ENCODE results near the gene SLC6A16. TPM values are rescaled to one million over a fixed set of nuclear protein-coding genes. Genes with fewer than 3 reads are reported as not detected.

SLC6A16 gene
- total RNA-seq, 1 experiment from 2014 or later, result 3.7 TPM

DNA sequence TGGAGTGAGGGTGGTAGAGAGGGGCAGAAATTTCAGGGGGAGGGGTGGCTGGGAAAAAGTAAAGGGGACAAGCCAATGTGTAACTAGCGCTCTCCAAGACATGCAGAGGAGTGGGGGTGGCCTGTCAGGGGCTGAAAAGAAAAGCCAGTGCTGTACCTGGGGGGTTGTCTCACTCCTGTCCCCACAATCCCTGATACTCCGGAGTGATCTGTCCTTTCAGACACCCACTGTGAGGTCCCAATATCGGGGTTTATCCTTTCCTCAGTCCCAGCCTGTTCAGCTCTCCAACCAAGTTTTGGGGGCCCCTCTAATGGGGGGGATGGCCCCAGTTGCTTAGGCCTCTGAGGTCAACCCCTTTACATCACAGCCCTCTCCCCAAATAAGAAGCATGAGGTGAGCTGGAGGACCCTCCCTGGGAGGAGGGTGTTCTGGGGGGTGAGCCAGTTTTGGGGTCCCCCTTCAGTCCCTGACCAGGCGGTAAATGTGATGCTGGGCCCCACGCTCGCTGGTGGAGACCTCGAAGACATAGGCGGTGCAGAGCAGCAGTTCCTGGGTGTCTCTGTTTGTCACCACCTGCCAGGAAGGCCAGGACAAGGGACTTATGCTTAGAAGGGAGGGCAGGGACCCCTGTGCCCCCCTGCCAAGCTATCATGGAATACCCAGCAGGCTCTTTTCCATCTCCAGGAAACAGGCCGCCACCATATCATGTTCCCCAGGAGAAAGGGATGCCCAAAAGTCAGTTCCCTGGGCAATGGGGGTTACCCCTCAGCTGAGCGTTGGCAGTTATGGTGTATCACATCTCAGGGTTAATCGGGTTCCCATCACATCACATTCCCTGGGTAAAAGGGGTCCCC lies 16.1 kb upstream of the SLC6A16 start:
- no peaks in the 10 kb centered on the region for H3K9me3 ChIP-seq (ENCODE audit: low read depth, low read length, poor library complexity, severe bottlenecking)
- intact Hi-C loops (cut with micrococcal nuclease; ENCODE audit: unreplicated experiment), result no loop called here
- peaks cover 29% of the 10 kb centered on the region for H3K4me1 ChIP-seq (ENCODE audit: insufficient read depth, low read length, poor library complexity, severe bottlenecking)
- CTCF ChIA-PET, result no interaction called here
- no peak overlapping the region for H3K4me3 ChIP-seq (ENCODE audit: low read depth, low read length, poor library complexity, severe bottlenecking)
- H3K27me3 ChIP-seq (replicated peaks; ENCODE audit: insufficient read depth, low read depth, low read length, poor library complexity), result no peaks in the 10 kb centered on the region
- peaks cover 46% of the 10 kb centered on the region for H3K36me3 ChIP-seq (ENCODE audit: insufficient read depth, low read length, poor library complexity, severe bottlenecking)
- BruUV-seq (replicated peaks), result TSS peak; percentile 64
- peak overlapping the region; percentile 83 for H3K27ac ChIP-seq (ENCODE audit: low read depth, low read length, poor library complexity, severe bottlenecking)
- POLR2A ChIA-PET (ENCODE audit: low non-redundant PET), result no interaction called here
- no peak for DNase-seq (ENCODE audit: low spot score)
- TF ChIP-seq, protein P1, sequence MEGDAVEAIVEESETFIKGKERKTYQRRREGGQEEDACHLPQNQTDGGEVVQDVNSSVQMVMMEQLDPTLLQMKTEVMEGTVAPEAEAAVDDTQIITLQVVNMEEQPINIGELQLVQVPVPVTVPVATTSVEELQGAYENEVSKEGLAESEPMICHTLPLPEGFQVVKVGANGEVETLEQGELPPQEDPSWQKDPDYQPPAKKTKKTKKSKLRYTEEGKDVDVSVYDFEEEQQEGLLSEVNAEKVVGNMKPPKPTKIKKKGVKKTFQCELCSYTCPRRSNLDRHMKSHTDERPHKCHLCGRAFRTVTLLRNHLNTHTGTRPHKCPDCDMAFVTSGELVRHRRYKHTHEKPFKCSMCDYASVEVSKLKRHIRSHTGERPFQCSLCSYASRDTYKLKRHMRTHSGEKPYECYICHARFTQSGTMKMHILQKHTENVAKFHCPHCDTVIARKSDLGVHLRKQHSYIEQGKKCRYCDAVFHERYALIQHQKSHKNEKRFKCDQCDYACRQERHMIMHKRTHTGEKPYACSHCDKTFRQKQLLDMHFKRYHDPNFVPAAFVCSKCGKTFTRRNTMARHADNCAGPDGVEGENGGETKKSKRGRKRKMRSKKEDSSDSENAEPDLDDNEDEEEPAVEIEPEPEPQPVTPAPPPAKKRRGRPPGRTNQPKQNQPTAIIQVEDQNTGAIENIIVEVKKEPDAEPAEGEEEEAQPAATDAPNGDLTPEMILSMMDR (conservative IDR thresholded peaks at IDR 0.05; ENCODE audit: low read depth, low read length), result no peak
- TF ChIP-seq EZH2 (IDR thresholded peaks at IDR 0.05; ENCODE audit: borderline replicate concordance, low read depth, low read length, poor library complexity, severe bottlenecking), result no peak

DNA sequence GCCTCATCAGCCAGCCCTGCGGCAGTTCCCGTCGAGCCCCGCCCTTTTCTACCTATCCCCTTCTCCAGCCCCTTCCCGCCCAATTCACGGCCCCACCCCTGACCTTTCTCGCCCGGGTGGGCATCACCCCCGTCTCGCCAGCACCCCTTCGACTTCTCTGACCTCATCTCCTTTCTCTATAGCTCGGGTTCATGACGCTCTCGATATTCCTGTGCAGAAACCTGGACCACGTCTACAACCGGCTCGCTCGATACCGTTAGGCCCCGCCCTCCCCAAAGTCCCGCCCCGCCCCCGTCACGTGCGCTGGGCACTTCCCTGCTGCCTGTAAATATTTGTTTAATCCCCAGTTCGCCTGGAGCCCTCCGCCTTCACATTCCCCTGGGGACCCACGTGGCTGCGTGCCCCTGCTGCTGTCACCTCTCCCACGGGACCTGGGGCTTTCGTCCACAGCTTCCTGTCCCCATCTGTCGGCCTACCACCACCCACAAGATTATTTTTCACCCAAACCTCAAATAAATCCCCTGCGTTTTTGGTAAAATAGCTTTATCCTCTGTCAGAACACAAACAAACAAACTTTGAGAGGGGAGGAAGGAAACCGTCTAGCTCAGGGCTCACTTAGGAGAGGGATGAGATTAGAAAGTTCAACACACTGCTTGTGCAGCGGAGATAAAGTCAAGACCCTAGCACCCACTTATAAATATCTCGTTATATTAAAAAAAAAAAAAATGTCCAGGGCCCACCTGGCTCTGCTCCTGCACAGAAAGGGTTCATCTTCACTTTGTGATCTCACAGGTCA lies 15.3 kb upstream of the SLC6A16 start:
- peaks cover 40% of the 10 kb centered on the region for H3K36me3 ChIP-seq (ENCODE audit: insufficient read depth, low read length, poor library complexity, severe bottlenecking)
- no peaks in the 10 kb centered on the region for H3K9me3 ChIP-seq (ENCODE audit: low read depth, low read length, poor library complexity, severe bottlenecking)
- H3K4me1 ChIP-seq (ENCODE audit: insufficient read depth, low read length, poor library complexity, severe bottlenecking), result peaks cover 29% of the 10 kb centered on the region
- no peak overlapping the region for H3K4me3 ChIP-seq (ENCODE audit: low read depth, low read length, poor library complexity, severe bottlenecking)
- no TSS peak for BruUV-seq (replicated peaks)
- peak; percentile 93 for DNase-seq (ENCODE audit: low spot score)
- CTCF ChIA-PET, result interaction anchor here (0.7 kb wide), 1 partner anchor 23 kb away, joined by 8 read pairs; no protein-coding TSS in a partner anchor
- H3K27me3 ChIP-seq (replicated peaks; ENCODE audit: insufficient read depth, low read depth, low read length, poor library complexity), result no peaks in the 10 kb centered on the region
- POLR2A ChIA-PET (ENCODE audit: low non-redundant PET), result no interaction called here
- TF ChIP-seq, protein P1 (conservative IDR thresholded peaks at IDR 0.05; ENCODE audit: low read depth, low read length), result no peak
- no peak for TF ChIP-seq EZH2 (IDR thresholded peaks at IDR 0.05; ENCODE audit: borderline replicate concordance, low read depth, low read length, poor library complexity, severe bottlenecking)
- H3K27ac ChIP-seq (ENCODE audit: low read depth, low read length, poor library complexity, severe bottlenecking), result peak overlapping the region; percentile 83
- intact Hi-C loops (cut with micrococcal nuclease; ENCODE audit: unreplicated experiment), result no loop called here

DNA sequence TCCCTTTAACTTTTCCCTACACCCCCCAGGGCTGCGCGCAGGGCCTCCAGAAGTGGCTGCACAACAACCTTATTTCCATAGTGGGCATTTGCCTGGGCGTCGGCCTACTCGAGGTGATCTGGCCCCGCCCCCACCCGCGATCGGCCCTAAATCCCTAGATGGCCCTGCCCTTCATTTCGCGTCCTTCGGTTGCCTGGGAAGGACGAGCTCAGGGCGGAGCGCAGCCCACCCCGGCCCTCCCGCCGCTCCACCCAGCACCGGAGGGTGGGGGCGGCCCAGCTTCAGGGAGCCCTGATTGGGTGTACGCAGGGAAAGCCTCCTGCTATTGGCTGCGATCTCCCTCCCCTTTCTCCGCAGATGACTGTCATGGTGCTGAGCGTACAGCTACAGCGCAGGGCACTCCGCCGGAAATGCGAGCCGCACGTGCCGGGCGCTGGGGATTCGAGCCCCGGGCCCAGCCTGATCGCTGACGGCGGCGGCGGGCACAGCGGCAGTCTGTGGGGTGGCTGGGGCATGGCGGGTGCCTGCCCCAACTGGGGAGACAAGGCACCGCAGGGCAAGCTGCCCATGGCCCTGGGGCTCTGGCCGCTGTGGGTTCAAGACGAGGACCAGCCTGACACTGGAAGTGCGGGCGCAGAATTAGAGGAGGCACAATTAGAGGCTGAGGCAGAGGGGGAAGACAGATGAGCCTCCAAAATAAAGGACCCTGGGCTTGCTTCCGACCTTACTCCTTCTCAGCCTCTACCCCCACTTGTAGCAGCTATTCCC lies 14.5 kb upstream of the SLC6A16 start:
- CTCF ChIA-PET, result interaction anchor here (0.9 kb wide), 1 partner anchor 12 kb away, joined by 4 read pairs; no protein-coding TSS in a partner anchor
- Histone ChIP-seq H3K4me1 (ENCODE audit: insufficient read depth, low read length, poor library complexity, severe bottlenecking) (peaks cover 29% of the 10 kb centered on the region), H3K36me3 (ENCODE audit: insufficient read depth, low read length, poor library complexity, severe bottlenecking) (peaks cover 32% of the 10 kb centered on the region), H3K27ac (ENCODE audit: low read depth, low read length, poor library complexity, severe bottlenecking) (peak overlapping the region; percentile 80), H3K4me3 (ENCODE audit: low read depth, low read length, poor library complexity, severe bottlenecking) (peak overlapping the region; percentile 31), H3K27me3 (replicated peaks; ENCODE audit: insufficient read depth, low read depth, low read length, poor library complexity) (no peaks in the 10 kb centered on the region), H3K9me3 (ENCODE audit: low read depth, low read length, poor library complexity, severe bottlenecking) (no peaks in the 10 kb centered on the region)
- no TSS peak for BruUV-seq (replicated peaks)
- intact Hi-C loops (cut with micrococcal nuclease; ENCODE audit: unreplicated experiment), result no loop called here
- peak; percentile 97 for DNase-seq (ENCODE audit: low spot score)
- POLR2A ChIA-PET (ENCODE audit: low non-redundant PET), result interaction anchor here (0.6 to 0.7 kb wide), 3 partner anchors 23 to 111 kb away, joined by 4 to 7 read pairs (median 5); partner anchors contain the start of gene TEAD2
- no peak for TF ChIP-seq EZH2 (IDR thresholded peaks at IDR 0.05; ENCODE audit: borderline replicate concordance, low read depth, low read length, poor library complexity, severe bottlenecking)
- TF ChIP-seq, protein P1 (conservative IDR thresholded peaks at IDR 0.05; ENCODE audit: low read depth, low read length), result no peak
